OCI-LY1 (cell line): ENCODE measurements around the gene FBXW2.

Source experiments
- H2AFZ ChIP-seq: fragments of 200-600 bp; sonication (generic), shearing (Covaris generic); 2 replicates; pipeline ENCODE4 v1.6.0; 2014; ENCODE audit warnings: antibody characterized with exemption, mild to moderate bottlenecking, low read length
- H3F3A ChIP-seq: fragments of 200-600 bp; sonication (generic), shearing (Covaris generic); 2 replicates; pipeline ENCODE4 v1.6.0; 2014; ENCODE audit warnings: mild to moderate bottlenecking, antibody characterized with exemption, low read length, moderate library complexity; ENCODE audit not compliant: insufficient read depth
- H3K27ac ChIP-seq: fragments of 200-600 bp; sonication (generic); 2 replicates; pipeline ENCODE4 v1.5.1; 2014; ENCODE audit warnings: low read length, mixed run types, mild to moderate bottlenecking, low read depth; ENCODE audit not compliant: poor library complexity, severe bottlenecking
- H3K27me3 ChIP-seq: fragments of 200-600 bp; sonication (generic); 2 replicates; pipeline ENCODE4 v1.6.0; 2014; ENCODE audit warnings: antibody characterized with exemption, mild to moderate bottlenecking, low read length, moderate library complexity; ENCODE audit not compliant: insufficient read depth
- H3K36me3 ChIP-seq: fragments of 200-600 bp; sonication (generic); 2 replicates; pipeline ENCODE4 v1.6.1; 2014; ENCODE audit warnings: mild to moderate bottlenecking, antibody characterized with exemption, low read length, moderate library complexity, mixed read lengths; ENCODE audit not compliant: insufficient read depth
- H3K4me1 ChIP-seq: fragments of 200-600 bp; sonication (generic); 2 replicates; pipeline ENCODE4 v1.5.1; 2014; ENCODE audit warnings: mild to moderate bottlenecking, low read length, moderate library complexity; ENCODE audit not compliant: insufficient read depth, severe bottlenecking
- H3K4me2 ChIP-seq: fragments of 200-600 bp; sonication (generic), shearing (Covaris generic); 2 replicates; pipeline ENCODE4 v1.6.1; 2014; ENCODE audit warnings: low read length
- H3K4me3 ChIP-seq: fragments of 200-600 bp; sonication (generic); 2 replicates; pipeline ENCODE4 v1.5.1; 2014; ENCODE audit warnings: low read length, low read depth, mild to moderate bottlenecking, mixed read lengths; ENCODE audit not compliant: poor library complexity, severe bottlenecking
- H3K79me2 ChIP-seq: fragments of 200-600 bp; shearing (Covaris generic); 2 replicates; pipeline ENCODE4 v1.6.1; 2016; ENCODE audit warnings: mixed run types, low read length, mixed read lengths; ENCODE audit not compliant: insufficient read depth
- H3K9ac ChIP-seq: fragments of 200-600 bp; sonication (generic), shearing (Covaris generic); 2 replicates; pipeline ENCODE4 v1.6.1; 2014; ENCODE audit warnings: mild to moderate bottlenecking, low read length, mixed read lengths
- H3K9me2 ChIP-seq: fragments of 200-600 bp; sonication (generic), shearing (Covaris generic); 2 replicates; pipeline ENCODE4 v1.6.1; 2014; ENCODE audit warnings: low read depth, mild to moderate bottlenecking, low read length, mixed read lengths
- H3K9me3 ChIP-seq: fragments of 200-600 bp; shearing (Covaris generic); 2 replicates; pipeline ENCODE4 v1.6.1; 2014; ENCODE audit warnings: low read length, mixed read lengths
- H4K20me1 ChIP-seq: fragments of 200-600 bp; sonication (generic), shearing (Covaris generic); 2 replicates; pipeline ENCODE4 v1.6.0; 2016; ENCODE audit warnings: mild to moderate bottlenecking, low read length; ENCODE audit not compliant: insufficient read depth
- CTCF ChIP-seq: fragments of 200-600 bp; sonication (generic), shearing (Covaris generic); IDR thresholded peaks from 2 replicates; pipeline ENCODE4 v1.5.1; 2017; ENCODE audit warnings: mild to moderate bottlenecking, antibody characterized with exemption, low read length, moderate library complexity, mixed read lengths
- EZH2 ChIP-seq: fragments of 200-600 bp; sonication (generic), shearing (Covaris generic); IDR thresholded peaks from 2 replicates; pipeline ENCODE4 v1.8.0; 2017; ENCODE audit warnings: borderline replicate concordance, mixed run types, mild to moderate bottlenecking, antibody characterized with exemption, low read length, moderate library complexity, mixed read lengths

Gene FBXW2

GRCh38 chr9:120777229-120777628 lies 16.0 kb downstream of the FBXW2 start:
- H3K9ac ChIP-seq, result no peak overlapping the region
- no peaks in the 10 kb centered on the region for H4K20me1 ChIP-seq
- H3K4me3 ChIP-seq, result no peak overlapping the region
- no peak for TF ChIP-seq CTCF
- TF ChIP-seq EZH2, result no peak
- H3K36me3 ChIP-seq, result peaks cover 71% of the 10 kb centered on the region
- H3K4me1 ChIP-seq, result no peaks in the 10 kb centered on the region
- no peak overlapping the region for H3K4me2 ChIP-seq
- H3K27me3 ChIP-seq, result no peaks in the 10 kb centered on the region
- H3K9me2 ChIP-seq, result no peaks in the 10 kb centered on the region
- no peak overlapping the region for H3K27ac ChIP-seq
- peaks cover 9% of the 10 kb centered on the region; the same call in 1 of the 2 replicates for H3K79me2 ChIP-seq
- no peaks in the 10 kb centered on the region for H3F3A ChIP-seq
- H2AFZ ChIP-seq, result no peak overlapping the region
- H3K9me3 ChIP-seq, result no peaks in the 10 kb centered on the region

GRCh38 chr9:120776788-120777187 lies 16.4 kb downstream of the FBXW2 start:
- Histone ChIP-seq H3K36me3 (peaks cover 73% of the 10 kb centered on the region), H2AFZ (no peak overlapping the region), H3K4me1 (no peaks in the 10 kb centered on the region), H4K20me1 (no peaks in the 10 kb centered on the region), H3K9me3 (no peaks in the 10 kb centered on the region), H3K27ac (no peak overlapping the region), H3K9ac (no peak overlapping the region), H3K4me3 (no peak overlapping the region), H3K79me2 (peaks cover 9% of the 10 kb centered on the region; the same call in 1 of the 2 replicates), H3F3A (no peaks in the 10 kb centered on the region), H3K27me3 (no peaks in the 10 kb centered on the region), H3K9me2 (no peaks in the 10 kb centered on the region), H3K4me2 (no peak overlapping the region)
- TF ChIP-seq CTCF (no peak), EZH2 (no peak)

GRCh38 chr9:120775859-120776258 lies 17.4 kb downstream of the FBXW2 start:
- no peak overlapping the region for H2AFZ ChIP-seq
- H4K20me1 ChIP-seq, result no peaks in the 10 kb centered on the region
- H3K9me2 ChIP-seq, result no peaks in the 10 kb centered on the region
- H3F3A ChIP-seq, result no peaks in the 10 kb centered on the region
- TF ChIP-seq EZH2, result no peak
- H3K27ac ChIP-seq, result no peak overlapping the region
- no peaks in the 10 kb centered on the region for H3K4me1 ChIP-seq
- no peaks in the 10 kb centered on the region for H3K27me3 ChIP-seq
- no peak overlapping the region for H3K4me2 ChIP-seq
- peaks cover 76% of the 10 kb centered on the region for H3K36me3 ChIP-seq
- H3K79me2 ChIP-seq, result peaks cover 7% of the 10 kb centered on the region; the same call in 1 of the 2 replicates
- H3K4me3 ChIP-seq, result no peak overlapping the region
- no peak overlapping the region for H3K9ac ChIP-seq
- no peaks in the 10 kb centered on the region for H3K9me3 ChIP-seq

GRCh38 chr9:120774719-120775118 lies 18.5 kb downstream of the FBXW2 start:
- H4K20me1 ChIP-seq, result no peaks in the 10 kb centered on the region
- H2AFZ ChIP-seq, result no peak overlapping the region
- no peak overlapping the region for H3K9ac ChIP-seq
- no peak overlapping the region for H3K4me2 ChIP-seq
- H3F3A ChIP-seq, result no peaks in the 10 kb centered on the region
- no peak overlapping the region for H3K27ac ChIP-seq
- H3K79me2 ChIP-seq, result no peaks in the 10 kb centered on the region
- H3K9me2 ChIP-seq, result no peaks in the 10 kb centered on the region
- H3K9me3 ChIP-seq, result no peaks in the 10 kb centered on the region
- TF ChIP-seq EZH2 (no peak), CTCF (no peak)
- H3K27me3 ChIP-seq, result no peaks in the 10 kb centered on the region
- no peaks in the 10 kb centered on the region for H3K4me1 ChIP-seq
- H3K4me3 ChIP-seq, result no peak overlapping the region
- peaks cover 83% of the 10 kb centered on the region for H3K36me3 ChIP-seq
